Muscle layer of colon (tissue), 2 donors: ENCODE measurements around the gene FKBP15.

Experiments
- H3K27ac ChIP-seq: one replicate; pipeline ENCODE4 v1.7.0; 2013; ENCODE audit warnings: low read depth, mild to moderate bottlenecking, low read length, moderate library complexity
- H3K27me3 ChIP-seq, 2 donors: one replicate each; pipeline ENCODE4 v1.7.0; 2013; ENCODE audit warnings: low read length in 2 of 2, mild to moderate bottlenecking in 2 of 2; ENCODE audit not compliant: insufficient read depth in 2 of 2, control insufficient read depth in 1 of 2
- H3K36me3 ChIP-seq: one replicate; pipeline ENCODE4 v1.7.0; 2013; ENCODE audit warnings: mild to moderate bottlenecking, low read length; ENCODE audit not compliant: insufficient read depth
- H3K4me1 ChIP-seq: one replicate; pipeline ENCODE4 v1.7.0; 2013; ENCODE audit warnings: mild to moderate bottlenecking, low read length; ENCODE audit not compliant: insufficient read depth
- H3K4me3 ChIP-seq, 2 donors: one replicate each; pipeline ENCODE4 v1.7.0; 2013; ENCODE audit warnings: low read length in 2 of 2, low read depth in 1 of 2, mild to moderate bottlenecking in 1 of 2, moderate library complexity in 1 of 2
- H3K9ac ChIP-seq: one replicate; pipeline ENCODE4 v1.7.0; 2013; ENCODE audit warnings: low read length
- H3K9me3 ChIP-seq: one replicate; pipeline ENCODE4 v1.7.0; 2013; ENCODE audit warnings: mild to moderate bottlenecking, low read length
- donor health status: abdominal sarcoma.
- donor health status: Adenocarcinoma of cecum.

Gene FKBP15

GRCh38 chr9:113205861-113206260, 15.2 kb downstream of the FKBP15 start:
- H3K36me3 ChIP-seq = peaks cover 59% of the 10 kb centered on the region
- H3K9me3 ChIP-seq = no peaks in the 10 kb centered on the region
- H3K4me1 ChIP-seq = no peaks in the 10 kb centered on the region
- no peak overlapping the region for H3K9ac ChIP-seq
- H3K27ac ChIP-seq = no peak overlapping the region
- no peak overlapping the region for H3K4me3 ChIP-seq
- no peaks in the 10 kb centered on the region for H3K27me3 ChIP-seq

DNA sequence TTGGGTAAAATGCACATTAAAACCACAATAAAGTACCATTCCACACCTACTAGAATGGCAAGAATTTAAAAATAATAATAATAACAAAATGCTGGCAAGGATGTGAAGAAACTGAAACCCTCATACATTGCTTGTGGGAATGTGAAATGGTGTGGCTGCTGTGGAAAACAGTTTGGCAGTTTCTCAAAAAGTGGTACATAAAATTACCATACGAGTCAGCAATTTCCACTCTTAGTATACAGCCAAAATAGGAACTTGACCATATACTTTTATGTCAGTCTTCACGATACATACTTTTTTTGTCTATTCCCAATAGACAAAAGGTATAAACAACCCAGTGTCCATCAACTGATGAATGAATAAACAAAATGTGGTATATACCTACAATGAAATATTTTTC, 15.6 kb downstream of the FKBP15 start:
- Histone ChIP-seq H3K4me1 (no peaks in the 10 kb centered on the region), H3K4me3 (no peak overlapping the region), H3K9me3 (no peaks in the 10 kb centered on the region), H3K27me3 (no peaks in the 10 kb centered on the region), H3K9ac (no peak overlapping the region), H3K36me3 (peaks cover 55% of the 10 kb centered on the region), H3K27ac (no peak overlapping the region)

GRCh38 chr9:113199683-113200329, 21.3 kb downstream of the FKBP15 start:
- H3K27me3 ChIP-seq = no peaks in the 10 kb centered on the region
- no peak overlapping the region for H3K9ac ChIP-seq
- H3K4me3 ChIP-seq = no peak overlapping the region
- no peaks in the 10 kb centered on the region for H3K9me3 ChIP-seq
- H3K36me3 ChIP-seq = peaks cover 48% of the 10 kb centered on the region
- H3K27ac ChIP-seq = no peak overlapping the region
- no peaks in the 10 kb centered on the region for H3K4me1 ChIP-seq

- H3K4me3 ChIP-seq = no peak overlapping the region
- peaks cover 39% of the 10 kb centered on the region for H3K36me3 ChIP-seq
- no peaks in the 10 kb centered on the region for H3K27me3 ChIP-seq
- no peaks in the 10 kb centered on the region for H3K4me1 ChIP-seq
- H3K9me3 ChIP-seq = no peaks in the 10 kb centered on the region
- no peak overlapping the region for H3K27ac ChIP-seq
- H3K9ac ChIP-seq = no peak overlapping the region
Observed at GRCh38 chr9:113192455-113192854, 28.6 kb downstream of the FKBP15 start.

DNA sequence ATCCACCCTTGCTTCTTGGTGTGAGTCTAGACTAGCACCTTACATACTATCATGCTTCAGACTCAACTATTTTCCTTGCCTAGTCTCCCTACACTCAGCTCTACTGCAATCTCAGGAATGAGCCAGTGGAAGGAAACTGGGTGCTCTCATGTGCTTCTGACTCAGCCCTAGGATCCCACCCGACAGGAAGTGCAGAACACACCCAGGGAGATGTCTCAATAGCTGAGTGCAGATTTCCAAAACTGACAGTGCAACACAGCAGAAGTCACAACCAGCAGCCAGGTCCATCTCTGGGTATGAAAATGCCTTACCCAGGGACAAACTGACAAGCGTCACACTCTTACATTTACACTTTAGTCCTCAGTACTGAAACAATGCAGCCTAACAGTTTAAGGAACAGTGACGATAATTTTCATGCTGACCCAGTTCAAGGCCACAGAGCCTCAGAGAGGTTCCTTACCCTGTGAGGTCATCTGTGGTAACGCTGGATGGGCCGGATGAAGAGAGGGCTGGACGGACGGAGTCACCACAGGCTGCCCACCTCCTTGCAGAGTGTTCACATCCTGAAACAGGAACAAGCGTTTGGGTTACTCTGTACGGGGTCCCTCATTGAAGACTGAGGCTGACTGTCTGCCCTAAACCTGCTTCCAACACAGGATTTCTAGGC, 33.0 kb downstream of the FKBP15 start:
- no peak overlapping the region for H3K27ac ChIP-seq
- no peak overlapping the region for H3K9ac ChIP-seq
- peaks cover 67% of the 10 kb centered on the region for H3K36me3 ChIP-seq
- H3K9me3 ChIP-seq = no peaks in the 10 kb centered on the region
- H3K4me3 ChIP-seq = no peak overlapping the region
- H3K27me3 ChIP-seq = no peaks in the 10 kb centered on the region
- H3K4me1 ChIP-seq = no peaks in the 10 kb centered on the region

- Histone ChIP-seq H3K9me3 (no peaks in the 10 kb centered on the region), H3K4me3 (no peak overlapping the region), H3K4me1 (no peaks in the 10 kb centered on the region), H3K27ac (no peak overlapping the region), H3K9ac (no peak overlapping the region), H3K27me3 (no peaks in the 10 kb centered on the region), H3K36me3 (peaks cover 82% of the 10 kb centered on the region)
Observed at GRCh38 chr9:113186137-113186755, 34.8 kb downstream of the FKBP15 start.

DNA sequence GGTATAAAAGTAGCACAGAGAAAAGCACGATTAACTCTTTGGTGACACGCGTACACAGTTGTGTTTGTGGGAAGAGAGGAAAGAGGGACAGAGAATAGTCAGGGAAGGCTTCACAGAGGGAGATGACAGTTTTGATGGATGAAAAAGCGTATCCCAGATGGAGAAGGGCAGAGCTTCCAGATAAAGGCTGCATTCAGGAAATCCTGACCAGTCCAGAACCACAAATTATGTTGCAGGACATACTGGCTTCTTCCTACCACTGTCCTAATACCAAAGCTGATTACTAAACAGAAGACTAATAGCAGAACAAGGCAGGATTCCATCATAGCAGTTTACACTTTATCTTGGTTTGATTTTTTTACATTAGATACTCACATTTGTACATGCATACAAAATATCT, 35.8 kb downstream of the FKBP15 start:
- Histone ChIP-seq H3K36me3 (peaks cover 86% of the 10 kb centered on the region), H3K27ac (no peak overlapping the region)

DNA sequence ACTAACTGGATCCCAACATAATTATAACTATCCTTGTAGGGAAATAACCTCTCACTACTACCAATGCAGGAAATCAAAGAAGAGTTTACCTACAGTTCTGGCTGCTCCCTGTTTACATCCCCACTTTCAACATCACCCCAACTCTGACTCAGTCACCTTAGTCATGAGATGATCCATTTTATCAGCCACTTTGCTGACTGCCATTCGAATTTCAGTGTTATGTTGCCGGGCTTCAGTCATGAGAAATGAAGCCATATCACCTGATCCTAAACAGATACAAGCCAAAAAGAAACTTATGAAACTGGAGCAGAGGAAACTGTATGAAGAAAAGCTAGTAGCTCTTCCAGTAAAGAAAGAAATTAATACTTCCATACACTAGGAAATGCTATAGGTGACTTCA, 36.5 kb downstream of the FKBP15 start:
- Histone ChIP-seq H3K27ac (no peak overlapping the region), H3K4me1 (no peaks in the 10 kb centered on the region), H3K9ac (no peak overlapping the region), H3K27me3 (no peaks in the 10 kb centered on the region), H3K36me3 (peaks cover 85% of the 10 kb centered on the region), H3K4me3 (no peak overlapping the region), H3K9me3 (no peaks in the 10 kb centered on the region)

More for the DNA sequence above, 35.8 kb downstream of the FKBP15 start:
- H3K4me3 ChIP-seq = no peak overlapping the region
- no peaks in the 10 kb centered on the region for H3K4me1 ChIP-seq
- no peaks in the 10 kb centered on the region for H3K27me3 ChIP-seq
- H3K9me3 ChIP-seq = no peaks in the 10 kb centered on the region
- no peak overlapping the region for H3K9ac ChIP-seq

GRCh38 chr9:113183956-113184488, 37.1 kb downstream of the FKBP15 start:
- Histone ChIP-seq H3K4me1 (no peaks in the 10 kb centered on the region), H3K9me3 (no peaks in the 10 kb centered on the region), H3K27me3 (no peaks in the 10 kb centered on the region), H3K36me3 (peaks cover 85% of the 10 kb centered on the region), H3K9ac (no peak overlapping the region), H3K27ac (no peak overlapping the region), H3K4me3 (no peak overlapping the region)

GRCh38 chr9:113181165-113181564, 39.9 kb downstream of the FKBP15 start:
- no peak overlapping the region for H3K27ac ChIP-seq
- H3K36me3 ChIP-seq = peaks cover 84% of the 10 kb centered on the region
- H3K4me1 ChIP-seq = no peaks in the 10 kb centered on the region
- no peak overlapping the region for H3K4me3 ChIP-seq
- H3K27me3 ChIP-seq = no peaks in the 10 kb centered on the region
- no peak overlapping the region for H3K9ac ChIP-seq
- no peaks in the 10 kb centered on the region for H3K9me3 ChIP-seq

GRCh38 chr9:113179839-113180238, 41.2 kb downstream of the FKBP15 start:
- H3K4me3 ChIP-seq = no peak overlapping the region
- peaks cover 74% of the 10 kb centered on the region for H3K36me3 ChIP-seq
- H3K9me3 ChIP-seq = no peaks in the 10 kb centered on the region
- no peak overlapping the region for H3K9ac ChIP-seq
- no peak overlapping the region for H3K27ac ChIP-seq
- H3K4me1 ChIP-seq = no peaks in the 10 kb centered on the region
- no peaks in the 10 kb centered on the region for H3K27me3 ChIP-seq
